ENCODE data around the gene PAPPA.

Gene PAPPA

GRCh38 chr9:116365056-116365471 is 211.5 kb downstream of the PAPPA start (continued):
- TF ChIP-seq PRDM10 (tag by site-specific recombination; IDR thresholded peaks at IDR 0.05) (peak; percentile 98), ZNF416 (tag by site-specific recombination; IDR thresholded peaks at IDR 0.05) (no peak), ZNF148 (tag by site-specific recombination; IDR thresholded peaks at IDR 0.05; ENCODE audit: borderline replicate concordance) (no peak), ZNF707 (tag by site-specific recombination; IDR thresholded peaks at IDR 0.05) (no peak), ZNF830 (tag by site-specific recombination; IDR thresholded peaks at IDR 0.05; ENCODE audit: low read depth) (no peak), ZNF324 (tag by site-specific recombination; IDR thresholded peaks at IDR 0.05) (no peak), GLIS1 (tag by site-specific recombination; IDR thresholded peaks at IDR 0.05) (peak; percentile 98), WT1 (tag by site-specific recombination; IDR thresholded peaks at IDR 0.05) (no peak), ZNF654 (tag by site-specific recombination; IDR thresholded peaks at IDR 0.05; ENCODE audit: low read depth) (no peak), ZNF670 (tag by site-specific recombination; IDR thresholded peaks at IDR 0.05; ENCODE audit: low read depth) (no peak)
- TF ChIP-seq, protein P1, sequence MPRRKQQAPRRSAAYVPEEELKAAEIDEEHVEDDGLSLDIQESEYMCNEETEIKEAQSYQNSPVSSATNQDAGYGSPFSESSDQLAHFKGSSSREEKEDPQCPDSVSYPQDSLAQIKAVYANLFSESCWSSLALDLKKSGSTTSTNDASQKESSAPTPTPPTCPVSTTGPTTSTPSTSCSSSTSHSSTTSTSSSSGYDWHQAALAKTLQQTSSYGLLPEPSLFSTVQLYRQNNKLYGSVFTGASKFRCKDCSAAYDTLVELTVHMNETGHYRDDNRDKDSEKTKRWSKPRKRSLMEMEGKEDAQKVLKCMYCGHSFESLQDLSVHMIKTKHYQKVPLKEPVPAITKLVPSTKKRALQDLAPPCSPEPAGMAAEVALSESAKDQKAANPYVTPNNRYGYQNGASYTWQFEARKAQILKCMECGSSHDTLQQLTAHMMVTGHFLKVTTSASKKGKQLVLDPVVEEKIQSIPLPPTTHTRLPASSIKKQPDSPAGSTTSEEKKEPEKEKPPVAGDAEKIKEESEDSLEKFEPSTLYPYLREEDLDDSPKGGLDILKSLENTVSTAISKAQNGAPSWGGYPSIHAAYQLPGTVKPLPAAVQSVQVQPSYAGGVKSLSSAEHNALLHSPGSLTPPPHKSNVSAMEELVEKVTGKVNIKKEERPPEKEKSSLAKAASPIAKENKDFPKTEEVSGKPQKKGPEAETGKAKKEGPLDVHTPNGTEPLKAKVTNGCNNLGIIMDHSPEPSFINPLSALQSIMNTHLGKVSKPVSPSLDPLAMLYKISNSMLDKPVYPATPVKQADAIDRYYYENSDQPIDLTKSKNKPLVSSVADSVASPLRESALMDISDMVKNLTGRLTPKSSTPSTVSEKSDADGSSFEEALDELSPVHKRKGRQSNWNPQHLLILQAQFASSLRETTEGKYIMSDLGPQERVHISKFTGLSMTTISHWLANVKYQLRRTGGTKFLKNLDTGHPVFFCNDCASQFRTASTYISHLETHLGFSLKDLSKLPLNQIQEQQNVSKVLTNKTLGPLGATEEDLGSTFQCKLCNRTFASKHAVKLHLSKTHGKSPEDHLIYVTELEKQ (tag by site-specific recombination; IDR thresholded peaks at IDR 0.05; ENCODE audit: borderline replicate concordance) = no peak
- TF ChIP-seq, protein P2, sequence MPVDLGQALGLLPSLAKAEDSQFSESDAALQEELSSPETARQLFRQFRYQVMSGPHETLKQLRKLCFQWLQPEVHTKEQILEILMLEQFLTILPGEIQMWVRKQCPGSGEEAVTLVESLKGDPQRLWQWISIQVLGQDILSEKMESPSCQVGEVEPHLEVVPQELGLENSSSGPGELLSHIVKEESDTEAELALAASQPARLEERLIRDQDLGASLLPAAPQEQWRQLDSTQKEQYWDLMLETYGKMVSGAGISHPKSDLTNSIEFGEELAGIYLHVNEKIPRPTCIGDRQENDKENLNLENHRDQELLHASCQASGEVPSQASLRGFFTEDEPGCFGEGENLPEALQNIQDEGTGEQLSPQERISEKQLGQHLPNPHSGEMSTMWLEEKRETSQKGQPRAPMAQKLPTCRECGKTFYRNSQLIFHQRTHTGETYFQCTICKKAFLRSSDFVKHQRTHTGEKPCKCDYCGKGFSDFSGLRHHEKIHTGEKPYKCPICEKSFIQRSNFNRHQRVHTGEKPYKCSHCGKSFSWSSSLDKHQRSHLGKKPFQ (tag by site-specific recombination; IDR thresholded peaks at IDR 0.05) = no peak
- TF ChIP-seq, protein P3, sequence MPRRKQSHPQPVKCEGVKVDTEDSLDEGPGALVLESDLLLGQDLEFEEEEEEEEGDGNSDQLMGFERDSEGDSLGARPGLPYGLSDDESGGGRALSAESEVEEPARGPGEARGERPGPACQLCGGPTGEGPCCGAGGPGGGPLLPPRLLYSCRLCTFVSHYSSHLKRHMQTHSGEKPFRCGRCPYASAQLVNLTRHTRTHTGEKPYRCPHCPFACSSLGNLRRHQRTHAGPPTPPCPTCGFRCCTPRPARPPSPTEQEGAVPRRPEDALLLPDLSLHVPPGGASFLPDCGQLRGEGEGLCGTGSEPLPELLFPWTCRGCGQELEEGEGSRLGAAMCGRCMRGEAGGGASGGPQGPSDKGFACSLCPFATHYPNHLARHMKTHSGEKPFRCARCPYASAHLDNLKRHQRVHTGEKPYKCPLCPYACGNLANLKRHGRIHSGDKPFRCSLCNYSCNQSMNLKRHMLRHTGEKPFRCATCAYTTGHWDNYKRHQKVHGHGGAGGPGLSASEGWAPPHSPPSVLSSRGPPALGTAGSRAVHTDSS (tag by site-specific recombination; IDR thresholded peaks at IDR 0.05) = no peak

- no peaks in the 10 kb centered on the region for H3K36me3 ChIP-seq (ENCODE audit: control insufficient read depth in 2 of 2, insufficient read depth in 1 of 2, low read length in 2 of 2)
- no peak overlapping the region for H3K27ac ChIP-seq (ENCODE audit: extremely low read depth, low read depth, low read length)
- TF ChIP-seq ZBTB7A (tag by site-specific recombination; IDR thresholded peaks at IDR 0.05; ENCODE audit: low read depth) (no peak), ZBTB20 (tag by site-specific recombination; IDR thresholded peaks at IDR 0.05) (no peak), EGR2 (tag by site-specific recombination; IDR thresholded peaks at IDR 0.05; ENCODE audit: low read depth) (no peak), ZNF266 (tag by site-specific recombination; IDR thresholded peaks at IDR 0.05; ENCODE audit: low read depth) (no peak), ZNF585B (tag by site-specific recombination; IDR thresholded peaks at IDR 0.05) (no peak), HOXD13 (CRISPR knock-in tag; IDR thresholded peaks at IDR 0.05; ENCODE audit: borderline replicate concordance) (no peak), ZNF660 (tag by site-specific recombination; IDR thresholded peaks at IDR 0.05) (no peak), RBAK (tag by site-specific recombination; IDR thresholded peaks at IDR 0.05) (no peak), ZFHX2 (tag by site-specific recombination; conservative IDR thresholded peaks at IDR 0.05) (no peak)
- H3K9me3 ChIP-seq (ENCODE audit: control insufficient read depth, insufficient read depth, low read depth, low read length) = no peaks in the 10 kb centered on the region
- CTCF ChIA-PET = interaction anchor here (0.6 to 1.6 kb wide), 2 partner anchors 18 to 125 kb away, joined by 4 read pairs; no protein-coding TSS in a partner anchor
- POLR2A ChIA-PET = no interaction called here
- peaks cover 7% of the 10 kb centered on the region for H3K4me1 ChIP-seq (ENCODE audit: control insufficient read depth, insufficient read depth, low read length)
- no peak overlapping the region for H3K4me3 ChIP-seq (ENCODE audit: low read depth, low read length)
Observed at GRCh38 chr9:116366241-116366640, 212.7 kb downstream of the PAPPA start.

All from HEK293 (cell line).